ENCODE results near the gene EPS8L1.

- no peak for TF ChIP-seq EZH2 (IDR thresholded peaks at IDR 0.05)
- no peak for TF ChIP-seq POLR2AphosphoS5 (IDR thresholded peaks at IDR 0.05; ENCODE audit: borderline replicate concordance, low read depth, low read length)
- no peak for TF ChIP-seq FOXP2 (optimal IDR thresholded peaks at IDR 0.05; ENCODE audit: control extremely low read depth, extremely low read length, insufficient read depth)
Measured at GRCh38 chr19:55063492-55063843, 12.2 kb upstream of the EPS8L1 start.
